GM12891 (cell line): ENCODE results near the gene CDC42BPA.

Experiments used
- DNase-seq: peaks from one replicate; pipeline ENCODE4 v3.0.0; 2011; ENCODE audit warnings: low spot score; ENCODE audit not compliant: insufficient read length
- FAIRE-seq: peaks from 2 replicates; lab custom pipeline; 2011; peaks lifted over from hg19 to GRCh38; lab: Jason Lieb, UNC
- PAX5 ChIP-seq: IDR thresholded peaks from 2 replicates; pipeline ENCODE4 v1.6.1; 2011; ENCODE audit warnings: low read length, moderate library complexity, mild to moderate bottlenecking; ENCODE audit not compliant: insufficient read depth, severe bottlenecking
- POLR2A ChIP-seq: IDR thresholded peaks from 2 replicates; pipeline ENCODE4 v1.6.1; 2011; ENCODE audit warnings: low read depth, low read length, control low read depth
- POLR2AphosphoS5 ChIP-seq: IDR thresholded peaks from 2 replicates; pipeline ENCODE4 v1.6.1; 2011; ENCODE audit warnings: low read depth, low read length, control low read depth
- POU2F2 ChIP-seq: IDR thresholded peaks from 2 replicates; pipeline ENCODE4 v1.6.1; 2011; ENCODE audit warnings: low read depth, mild to moderate bottlenecking, control low read depth, low read length, moderate library complexity
- SPI1 ChIP-seq: IDR thresholded peaks from 2 replicates; pipeline ENCODE4 v1.6.1; 2011; ENCODE audit warnings: low read depth, low read length, control low read depth
- TAF1 ChIP-seq: IDR thresholded peaks from 2 replicates; pipeline ENCODE4 v1.6.1; 2011; ENCODE audit warnings: low read depth, low read length, control low read depth

Gene CDC42BPA

DNA sequence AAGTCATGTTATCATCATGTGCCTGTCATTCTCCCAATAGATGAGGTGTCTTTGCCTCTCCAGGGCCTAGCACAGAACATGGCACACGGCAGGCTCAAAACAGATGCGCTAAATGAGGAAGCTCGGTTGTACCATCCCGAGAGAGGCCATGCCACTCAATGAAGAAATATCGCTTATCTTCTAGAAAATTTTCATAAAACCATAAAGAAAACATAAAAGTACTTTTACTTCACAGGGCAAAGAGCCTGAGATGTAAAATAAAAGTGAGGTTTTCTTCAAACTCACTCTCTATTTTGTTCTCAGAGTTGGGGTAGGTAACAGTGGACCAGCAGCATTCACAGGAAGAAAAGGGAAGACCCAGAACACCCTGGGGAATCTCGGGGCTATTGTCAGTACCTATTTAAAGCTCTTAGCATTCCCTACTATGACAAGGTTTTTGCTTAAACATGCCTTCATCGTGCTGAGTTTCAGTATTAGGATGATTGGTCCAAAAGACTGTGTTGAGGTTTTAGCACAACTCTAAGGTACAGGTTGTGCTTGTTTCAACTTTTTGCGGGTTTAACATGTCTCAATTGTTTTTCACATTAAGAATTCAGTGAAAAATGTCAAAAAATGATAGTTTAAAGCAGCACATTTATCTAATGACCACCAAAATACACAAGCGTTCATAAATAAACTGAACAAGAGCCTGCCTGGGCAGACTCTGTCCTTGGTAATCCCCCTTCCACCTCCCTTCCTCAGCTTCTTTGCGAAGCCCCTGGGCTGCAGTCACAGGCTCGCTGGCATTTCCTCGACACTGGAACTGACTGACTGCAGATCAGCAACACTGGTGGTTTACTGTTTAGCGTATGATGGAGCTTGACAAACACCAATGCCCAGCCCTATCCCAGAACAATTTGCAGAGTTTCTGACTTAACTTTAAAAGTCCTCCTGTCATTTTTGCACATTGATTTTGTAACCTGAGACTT is 322.6 kb downstream of the CDC42BPA start:
- TF ChIP-seq SPI1 (peak; percentile 13; the same call in 1 of the 2 replicates), POLR2AphosphoS5 (no peak)
- peak; percentile 28 for FAIRE-seq

DNA sequence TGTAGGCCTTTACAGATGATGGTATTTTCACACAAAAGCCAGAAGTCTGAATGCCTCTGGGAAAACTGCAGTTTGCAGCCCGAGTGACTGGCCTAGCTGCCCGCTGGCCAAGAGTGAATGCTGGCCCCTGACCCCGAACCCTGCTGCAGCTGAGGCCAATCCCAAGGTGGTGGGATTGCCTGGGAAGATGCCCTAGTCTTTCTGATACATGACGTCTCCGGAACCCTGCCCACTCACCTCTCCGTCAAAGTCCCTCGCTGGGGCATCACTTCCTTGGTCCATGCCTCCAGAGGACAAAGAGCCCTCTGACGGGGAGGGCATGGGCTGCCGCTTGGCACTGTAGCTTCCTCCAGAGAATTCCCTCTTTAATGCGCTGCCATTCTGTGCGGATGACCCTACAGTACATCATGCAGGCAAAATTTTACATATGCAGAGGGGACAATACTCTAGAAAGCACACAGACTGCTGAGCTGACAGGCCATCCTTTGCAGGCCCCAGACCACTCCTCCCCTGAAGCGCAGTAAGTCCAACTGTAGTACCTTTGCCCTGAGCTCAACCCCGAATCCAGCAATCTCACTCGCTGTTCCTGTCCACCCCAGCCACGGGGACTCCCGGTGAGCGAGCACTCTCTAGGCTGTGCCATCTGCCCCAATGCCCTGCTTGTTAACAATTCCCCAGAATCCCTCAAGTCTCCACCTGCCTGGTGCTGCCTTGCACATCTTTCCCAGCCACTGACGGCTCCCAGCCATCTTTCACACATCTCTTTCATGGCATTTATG is 323.5 kb downstream of the CDC42BPA start:
- FAIRE-seq: no peak
- TF ChIP-seq PAX5 (no peak), POLR2AphosphoS5 (no peak), POU2F2 (no peak), POLR2A (no peak), TAF1 (no peak), SPI1 (no peak)
- DNase-seq: no peak

More for the DNA sequence above, 322.6 kb downstream of the CDC42BPA start:
- no peak for DNase-seq

DNA sequence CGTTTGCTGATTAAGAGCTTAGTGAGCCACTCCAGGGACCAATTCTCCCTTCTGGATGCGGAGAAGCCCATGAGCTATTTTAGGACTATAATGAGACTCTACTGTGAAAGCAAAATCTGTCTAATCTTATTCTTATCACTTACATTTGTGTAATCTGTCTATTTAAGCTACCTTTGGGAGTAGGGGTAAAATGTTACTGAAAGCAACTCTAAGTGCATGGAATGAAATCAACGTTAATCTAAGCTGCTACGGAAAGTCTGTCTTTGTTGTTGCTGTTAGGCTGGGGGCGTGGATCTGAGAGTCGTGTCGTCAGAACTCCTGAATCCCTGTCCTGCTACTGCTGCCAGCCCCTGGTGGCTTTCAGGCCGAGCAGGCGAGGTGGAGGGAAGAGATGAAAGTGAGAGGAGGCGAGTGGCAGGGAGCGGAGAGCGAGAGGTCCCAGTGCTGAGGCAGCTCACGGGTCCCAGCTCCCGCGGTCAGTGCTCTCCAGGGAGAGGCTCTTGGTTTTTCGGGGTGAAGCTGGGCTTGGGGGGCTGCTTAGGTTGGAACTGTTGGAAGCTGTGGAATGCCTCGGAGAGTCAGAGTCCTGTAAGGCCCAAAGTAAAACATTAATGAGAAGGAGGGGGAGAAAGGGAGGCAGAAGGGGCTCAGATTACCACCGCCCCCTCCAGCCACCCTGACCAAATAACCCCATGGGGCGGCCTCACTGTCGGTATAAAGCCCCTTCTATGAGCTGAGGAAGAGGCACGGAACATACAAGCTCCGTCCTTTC is 324.3 kb downstream of the CDC42BPA start:
- FAIRE-seq: no peak
- no peak for TF ChIP-seq POLR2AphosphoS5
- TF ChIP-seq SPI1: no peak
- TF ChIP-seq POU2F2: no peak
- TF ChIP-seq TAF1: no peak
- no peak for TF ChIP-seq POLR2A
- no peak for TF ChIP-seq PAX5
- no peak for DNase-seq

DNA sequence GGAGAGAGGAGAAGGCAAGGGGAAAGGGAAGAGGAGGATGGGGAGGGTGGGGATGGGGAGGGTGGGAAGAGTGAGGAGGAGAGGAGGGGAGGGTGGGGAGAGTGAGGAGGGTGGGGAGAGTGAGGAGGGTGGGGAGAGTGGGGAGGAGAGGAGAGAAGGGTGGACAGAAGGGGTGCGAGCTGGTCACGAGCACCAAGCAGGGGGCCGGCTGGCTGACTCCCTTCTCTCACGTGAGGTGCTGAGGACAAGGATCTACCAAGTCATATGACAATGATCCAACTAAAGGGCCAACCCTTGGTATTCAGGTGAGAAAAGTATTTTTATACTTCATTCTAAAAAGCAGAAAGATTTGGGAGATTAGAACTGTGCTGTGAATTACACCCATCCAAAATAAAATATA is 326.4 kb downstream of the CDC42BPA start:
- no peak for DNase-seq
- no peak for FAIRE-seq
- no peak for TF ChIP-seq PAX5

DNA sequence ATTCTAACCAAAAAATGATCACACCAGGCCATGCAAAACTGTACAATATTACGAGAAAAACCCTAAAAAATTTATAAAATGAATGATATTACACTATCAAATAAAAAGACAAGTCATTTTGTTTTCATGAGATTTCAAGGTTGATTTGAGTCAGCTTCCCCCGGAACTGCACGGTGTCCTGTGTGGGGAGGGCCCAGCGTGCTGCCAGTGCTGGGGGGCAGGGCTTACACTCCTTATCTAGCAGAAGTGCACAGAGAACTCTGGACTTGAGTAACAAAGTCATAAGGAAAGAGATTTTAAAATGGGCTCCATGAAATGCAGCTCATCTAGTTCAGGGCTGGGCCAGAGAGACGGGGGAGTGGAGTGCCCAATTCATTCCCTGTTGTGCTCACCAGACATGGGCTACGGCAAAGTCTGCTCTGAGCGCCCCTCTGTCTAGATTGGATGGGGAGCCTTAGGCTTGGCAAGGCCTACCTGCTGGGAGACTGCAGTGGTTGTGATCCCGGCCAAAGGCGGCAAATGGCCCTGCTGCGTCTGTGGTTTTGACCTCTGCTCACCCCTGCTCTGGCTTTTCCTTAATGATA is 328.1 kb downstream of the CDC42BPA start:
- DNase-seq: no peak
- peak; percentile 66 for FAIRE-seq

DNA sequence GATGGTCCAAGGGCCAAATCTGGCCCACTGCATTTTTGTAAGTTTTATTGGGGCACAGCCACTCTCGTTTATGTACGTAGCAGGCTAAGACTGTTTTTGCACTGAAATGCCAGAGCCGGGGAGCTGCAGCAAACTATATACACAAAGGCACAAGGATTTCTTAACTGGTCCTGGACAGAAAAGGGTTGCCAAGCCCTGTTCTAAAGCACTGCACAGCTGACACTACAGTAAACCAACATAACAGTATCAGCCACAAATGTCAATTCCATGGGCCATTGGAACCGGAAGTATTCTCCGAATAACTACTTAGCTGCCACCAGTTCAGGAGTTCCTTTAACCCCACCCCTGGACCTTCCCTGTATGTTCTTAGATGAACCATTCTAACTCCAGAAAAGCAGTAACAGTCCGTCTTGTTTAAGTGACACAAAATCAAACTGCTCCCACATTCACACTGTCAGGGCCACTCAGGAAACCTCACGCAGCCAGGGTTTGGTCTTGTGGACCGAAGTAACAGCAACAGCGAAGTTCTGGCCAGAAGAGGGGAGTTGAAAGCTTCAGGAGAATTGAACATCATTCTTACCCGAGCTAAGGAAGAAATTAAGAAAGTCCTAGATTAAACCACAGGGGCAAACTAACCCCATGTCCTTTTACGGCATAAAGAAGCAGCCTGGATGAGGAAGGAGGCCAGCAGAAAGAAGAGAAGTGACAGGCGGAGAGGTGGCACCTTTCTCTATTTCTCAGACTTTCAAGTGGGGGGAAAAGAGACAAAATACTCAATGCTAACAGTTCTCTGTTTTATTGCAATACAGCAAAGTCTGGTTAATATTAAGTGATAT is 329.0 kb downstream of the CDC42BPA start:
- FAIRE-seq: no peak
- TF ChIP-seq TAF1 (no peak), SPI1 (no peak), POLR2A (no peak), POLR2AphosphoS5 (no peak), POU2F2 (no peak)
- no peak for DNase-seq

More for the DNA sequence above, 328.1 kb downstream of the CDC42BPA start:
- no peak for TF ChIP-seq POLR2AphosphoS5
- no peak for TF ChIP-seq PAX5
- TF ChIP-seq SPI1: no peak

DNA sequence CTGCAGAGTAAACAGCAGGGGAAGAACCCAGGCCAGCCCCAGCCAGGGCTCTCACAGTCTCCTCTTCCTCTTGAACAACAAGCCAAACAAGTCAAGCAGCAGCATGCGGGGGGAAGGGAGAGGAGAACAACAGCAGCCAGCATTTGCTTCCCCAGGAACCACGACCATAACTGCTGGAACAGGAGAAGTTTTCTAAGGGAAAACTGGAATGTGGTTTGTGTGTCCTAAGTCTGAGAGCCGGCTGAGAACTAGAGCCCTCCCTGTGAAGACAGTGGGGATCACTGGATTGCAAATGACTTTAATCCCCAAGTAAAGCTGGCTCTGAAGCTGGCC is 330.0 kb downstream of the CDC42BPA start:
- FAIRE-seq: no peak
- TF ChIP-seq TAF1 (no peak), POU2F2 (no peak), POLR2AphosphoS5 (no peak), PAX5 (no peak)
- DNase-seq: no peak

DNA sequence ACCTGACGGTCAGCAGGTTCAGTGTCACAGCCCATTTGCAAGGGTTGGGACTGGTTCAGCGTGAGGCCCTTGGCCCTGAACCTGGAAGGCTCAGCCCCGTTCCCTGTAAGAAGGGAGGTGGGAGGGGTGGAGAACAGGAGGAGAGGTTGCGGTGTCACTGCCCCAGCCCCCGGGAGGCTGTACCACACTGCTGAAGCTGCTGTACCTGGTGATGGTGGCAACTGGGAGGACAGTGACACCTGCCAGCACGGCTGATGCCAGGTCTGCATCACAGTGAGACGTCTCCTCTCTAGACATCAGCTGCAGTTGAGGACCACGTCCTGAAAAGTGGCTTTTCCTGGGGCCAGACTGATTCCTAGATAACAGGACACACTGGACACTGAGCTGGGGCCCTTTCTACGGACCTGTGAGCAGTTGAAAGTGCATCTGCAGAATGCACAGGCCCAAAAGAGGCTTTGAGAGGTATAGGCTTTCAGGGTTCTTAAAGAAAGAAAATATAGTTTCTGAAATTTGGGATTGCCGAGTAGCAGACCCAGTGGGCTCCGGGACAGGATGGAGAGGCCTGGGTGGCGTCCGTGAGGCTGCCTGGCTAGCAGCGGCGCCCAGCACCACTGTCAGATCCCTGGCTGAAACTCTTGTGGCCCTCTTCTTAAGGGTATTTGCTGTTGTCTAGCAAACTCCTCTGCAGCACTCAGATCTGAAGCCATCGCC is 330.5 kb downstream of the CDC42BPA start:
- FAIRE-seq (no peak), DNase-seq (no peak)
- TF ChIP-seq POLR2AphosphoS5: no peak
- TF ChIP-seq POU2F2: no peak
- TF ChIP-seq SPI1: no peak
- no peak for TF ChIP-seq TAF1
- TF ChIP-seq POLR2A: no peak
- no peak for TF ChIP-seq PAX5

DNA sequence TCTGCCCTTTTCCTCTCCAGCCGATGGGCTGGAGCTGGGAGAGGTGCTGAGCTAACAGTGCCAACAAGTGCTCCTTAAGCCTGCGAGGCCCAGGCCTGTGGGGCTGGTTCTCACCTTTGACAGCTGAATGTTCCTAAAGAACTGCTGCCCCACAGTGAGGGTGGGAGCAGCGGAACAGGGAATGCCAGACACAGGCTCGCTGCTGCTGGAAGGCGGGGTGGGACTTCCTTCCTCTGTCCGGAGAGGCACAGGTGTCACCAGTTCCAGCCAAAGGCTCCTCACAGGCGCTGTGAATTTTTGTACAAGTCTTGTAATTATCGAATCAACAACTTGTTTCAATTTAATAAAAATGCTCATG is 331.1 kb downstream of the CDC42BPA start:
- no peak for FAIRE-seq
- DNase-seq: no peak
- TF ChIP-seq TAF1 (no peak), POLR2AphosphoS5 (no peak), POLR2A (no peak), POU2F2 (no peak)
